ENCODE data around the gene STRAP. TPM values are rescaled to one million over a fixed set of nuclear protein-coding genes. Genes with fewer than 3 reads are reported as not detected.

The STRAP gene
- total and polyA plus RNA-seq, 2 of the 13 experiments (the other 11 are each of a cell fraction or from before 2014, with no cell fraction given) = 66.9 to 118 TPM

DNA sequence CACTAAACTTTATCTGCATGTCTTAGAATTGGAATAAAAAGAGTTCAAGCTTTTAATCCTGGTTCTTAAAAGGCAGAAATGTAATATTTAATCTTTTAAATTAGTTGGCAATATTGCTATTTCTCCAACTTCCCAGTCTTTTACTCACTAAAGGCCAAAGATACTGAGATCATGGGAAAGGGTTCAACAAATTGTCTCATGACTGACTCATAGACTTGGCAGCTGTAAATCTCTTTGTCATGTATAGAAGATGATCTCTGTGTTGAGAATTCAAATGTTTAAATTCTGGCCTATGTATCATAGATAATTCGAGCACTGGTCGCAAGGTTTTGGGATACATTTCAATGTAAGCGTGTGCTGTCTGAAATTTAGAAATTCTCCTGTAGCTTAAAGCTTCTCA, 40.1 kb upstream of the STRAP start:
- intact Hi-C loops (cut with micrococcal nuclease; ENCODE audit: unreplicated experiment) (no loop called here), in situ Hi-C loops (cut with HindIII; ENCODE audit: extremely low pct_ligation_motif_present, low pct_unique_long_range_greater_than_20kb) (no loop called here)
- FAIRE-seq (no peak), ATAC-seq (no peak), DNase-seq (ENCODE audit: low spot score) (no peak)
- Histone ChIP-seq H2AFZ (ENCODE audit: low read length) (no peak overlapping the region), H3K4me1 (ENCODE audit: insufficient read depth, low read length) (peaks cover 9% of the 10 kb centered on the region; the same call in 1 of the 2 replicates), H3K36me3 (replicated peaks in 1 of 2; ENCODE audit: control insufficient read depth in 1 of 2, insufficient read depth in 2 of 2, low read length in 2 of 2) (no peaks in the 10 kb centered on the region), H3K27me3 (ENCODE audit: control insufficient read depth in 1 of 2, insufficient read depth in 2 of 2, low read length in 2 of 2) (0 out of 5 replicates have a peak, but pooled peaks cover 0 to 1% of the 10 kb centered on the region in 2 experiments), H3K27ac (ENCODE audit: extremely low read length, insufficient read depth, low read length) (no peak overlapping the region), H4K20me1 (ENCODE audit: insufficient read depth, low read length) (no peaks in the 10 kb centered on the region), H3K9ac (ENCODE audit: insufficient read depth, low read depth, low read length) (no peak overlapping the region), H3K4me3 (replicated peaks in 1 of 3; ENCODE audit: insufficient read depth in 1 of 3, low read depth in 2 of 3, low read length in 3 of 3) (no peak overlapping the region), H3K79me2 (ENCODE audit: insufficient read depth, low read length) (no peaks in the 10 kb centered on the region), H3K9me3 (ENCODE audit: low read length) (no peaks in the 10 kb centered on the region), H3K4me2 (ENCODE audit: low read depth, low read length) (no peak overlapping the region)
- ChIA-PET CTCF (ENCODE audit: low intra/inter-chr PET ratio, low total read pairs) (no interaction called here), POLR2A (no interaction called here)
- BruUV-seq (replicated peaks) = no TSS peak
- TF ChIP-seq ETV5 (CRISPR knock-in tag; IDR thresholded peaks at IDR 0.05; ENCODE audit: borderline replicate concordance) = no peak
- no peak for TF ChIP-seq NFKBIZ (CRISPR knock-in tag; IDR thresholded peaks at IDR 0.05)
- no peak for TF ChIP-seq CENPX (CRISPR knock-in tag; IDR thresholded peaks at IDR 0.05)
- no peak for TF ChIP-seq HNF1B (CRISPR knock-in tag; IDR thresholded peaks at IDR 0.05)
- TF ChIP-seq ZNF205 (CRISPR knock-in tag; IDR thresholded peaks at IDR 0.05) = no peak
- TF ChIP-seq ZBTB7A (CRISPR knock-in tag; IDR thresholded peaks at IDR 0.05) = no peak
- no peak for TF ChIP-seq DNMT1 (CRISPR knock-in tag; IDR thresholded peaks at IDR 0.05)
- TF ChIP-seq ARID5B (CRISPR knock-in tag; IDR thresholded peaks at IDR 0.05) = no peak
- no peak for TF ChIP-seq HNRNPL (IDR thresholded peaks at IDR 0.05; ENCODE audit: low read depth, low read length)
- TF ChIP-seq SRF (IDR thresholded peaks at IDR 0.05; ENCODE audit: low read depth, low read length) = no peak
- TF ChIP-seq ZNF333 (CRISPR knock-in tag; IDR thresholded peaks at IDR 0.05; ENCODE audit: borderline replicate concordance) = no peak
- no peak for TF ChIP-seq RBFOX2 (IDR thresholded peaks at IDR 0.05; ENCODE audit: low read depth, low read length)
- TF ChIP-seq HIVEP1 (CRISPR knock-in tag; IDR thresholded peaks at IDR 0.05) = no peak
- TF ChIP-seq ZFYVE20 (CRISPR knock-in tag; IDR thresholded peaks at IDR 0.05; ENCODE audit: borderline replicate concordance, low read depth) = no peak
- no peak for TF ChIP-seq GTF2F1 (IDR thresholded peaks at IDR 0.05; ENCODE audit: low read length)
- TF ChIP-seq POLR2G (IDR thresholded peaks at IDR 0.05; ENCODE audit: low read depth, low read length) = no peak
- no peak for TF ChIP-seq TEF (CRISPR knock-in tag; IDR thresholded peaks at IDR 0.05)
- TF ChIP-seq, protein P1, sequence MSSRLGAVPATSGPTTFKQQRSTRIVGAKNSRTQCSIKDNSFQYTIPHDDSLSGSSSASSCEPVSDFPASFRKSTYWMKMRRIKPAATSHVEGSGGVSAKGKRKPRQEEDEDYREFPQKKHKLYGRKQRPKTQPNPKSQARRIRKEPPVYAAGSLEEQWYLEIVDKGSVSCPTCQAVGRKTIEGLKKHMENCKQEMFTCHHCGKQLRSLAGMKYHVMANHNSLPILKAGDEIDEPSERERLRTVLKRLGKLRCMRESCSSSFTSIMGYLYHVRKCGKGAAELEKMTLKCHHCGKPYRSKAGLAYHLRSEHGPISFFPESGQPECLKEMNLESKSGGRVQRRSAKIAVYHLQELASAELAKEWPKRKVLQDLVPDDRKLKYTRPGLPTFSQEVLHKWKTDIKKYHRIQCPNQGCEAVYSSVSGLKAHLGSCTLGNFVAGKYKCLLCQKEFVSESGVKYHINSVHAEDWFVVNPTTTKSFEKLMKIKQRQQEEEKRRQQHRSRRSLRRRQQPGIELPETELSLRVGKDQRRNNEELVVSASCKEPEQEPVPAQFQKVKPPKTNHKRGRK (CRISPR knock-in tag; IDR thresholded peaks at IDR 0.05) = no peak
- 72% methylated on average over 3 of the region's 3 CpGs for WGBS (ENCODE audit: low lambda C conversion rate)

All from HepG2 (cell line).